K562 (cell line): ENCODE results near the gene ADTRP. TPM values are rescaled to one million over a fixed set of nuclear protein-coding genes. Genes with fewer than 3 reads are reported as not detected.
A peak's percentile ranks its signal among the peaks of the same experiment; 100 is the strongest.

Source experiments
- ATAC-seq: fragments of 200-7000 bp; cut with Tn5 transposase; 3 replicates; pipeline ENCODE4 v1.9.1; 2020; ENCODE audit warnings: moderate library complexity
- BruUV-seq: library from RNA; stranded (reverse); fragments of 400-500 nt; replicated peaks from 2 replicates; lab custom pipeline; 2021; lab: Mats Ljungman, UMichigan
- CTCF ChIA-PET: fragments of 300-600 bp; formaldehyde crosslinking; extraction: SDS; loops from one replicate; lab custom pipeline; 2021; ENCODE audit warnings: low intra/inter-chr PET ratio; lab: Yijun Ruan, JAX
- POLR2A ChIA-PET: fragments of 300-600, 350-650 bp; sonication (Branson Sonifier 250); formaldehyde crosslinking; extraction: SDS; loops from one replicate; lab custom pipeline; 2021; ENCODE audit warnings: antibody characterized with exemption, inconsistent platforms; lab: Yijun Ruan, JAX
- DNase-seq, 4 experiments: peaks; one replicate each; pipeline versions ENCODE4 v3.0.0 to v3.0.0-alpha.2; 2011 to 2018; ENCODE audit warnings: low spot score in 3 of 4, mixed read lengths in 3 of 4; ENCODE audit errors: extremely low read depth in 1 of 4
- FAIRE-seq: peaks from 2 replicates; lab custom pipeline; 2011; peaks lifted over from hg19 to GRCh38; lab: Jason Lieb, UNC
- H2AFZ ChIP-seq: 2 replicates; pipeline ENCODE4 v1.6.0; 2011; ENCODE audit warnings: low read depth, low read length, control low read depth, inconsistent platforms
- H3K27ac ChIP-seq: fragments of 200-600 bp; 3 replicates; pipeline ENCODE4 v1.8.0; 2011; ENCODE audit warnings: low read depth, mild to moderate bottlenecking, control low read depth, inconsistent platforms, low read length, moderate library complexity, mixed read lengths; ENCODE audit errors: extremely low read depth
- H3K27me3 ChIP-seq, 2 experiments: fragments of 300-600 bp in 1 of 2; 2 replicates in 1 of 2; 3 replicates in 1 of 2; pipeline versions ENCODE4 v1.6.0 to v1.8.0; 2011; ENCODE audit warnings: inconsistent platforms in 2 of 2, low read length in 2 of 2, mild to moderate bottlenecking in 1 of 2, mixed read lengths in 1 of 2, moderate library complexity in 1 of 2; ENCODE audit not compliant: control insufficient read depth in 2 of 2, insufficient read depth in 2 of 2
- H3K36me3 ChIP-seq: fragments of 300-600 bp; 3 replicates; pipeline ENCODE4 v1.8.0; 2011; ENCODE audit warnings: mild to moderate bottlenecking, low read length, inconsistent platforms; ENCODE audit not compliant: control insufficient read depth, insufficient read depth
- H3K4me1 ChIP-seq, 2 experiments: fragments of 200-600 bp in 1 of 2; replicated peaks in 1 of 2; 2 replicates in 1 of 2; 3 replicates in 1 of 2; pipeline versions ENCODE4 v1.5.1 to v1.8.0; 2011; ENCODE audit warnings: inconsistent platforms in 2 of 2, low read length in 2 of 2, mild to moderate bottlenecking in 1 of 2, mixed read lengths in 1 of 2, moderate library complexity in 1 of 2; ENCODE audit not compliant: control insufficient read depth in 2 of 2, insufficient read depth in 2 of 2
- H3K4me2 ChIP-seq: 2 replicates; pipeline ENCODE4 v1.6.1; 2011; ENCODE audit warnings: low read length, control low read depth, inconsistent platforms, mixed read lengths; ENCODE audit not compliant: insufficient read depth
- H3K4me3 ChIP-seq: fragments of 200-600 bp; sonication (generic), shearing (Covaris generic); 2 replicates; pipeline ENCODE4 v1.5.1; 2016; ENCODE audit warnings: control low read depth, inconsistent platforms
- H3K79me2 ChIP-seq: fragments of 200-600 bp; 3 replicates; pipeline ENCODE4 v1.8.0; 2011; ENCODE audit warnings: low read length, inconsistent platforms; ENCODE audit not compliant: control insufficient read depth, insufficient read depth
- H3K9ac ChIP-seq, 2 experiments: 2 replicates each; pipeline versions ENCODE4 v1.6.0 to v1.6.1; 2011; ENCODE audit warnings: low read depth in 2 of 2, low read length in 2 of 2, control low read depth in 1 of 2, inconsistent platforms in 1 of 2, mild to moderate bottlenecking in 1 of 2, mixed read lengths in 1 of 2; ENCODE audit not compliant: insufficient read depth in 1 of 2
- H3K9me1 ChIP-seq: one replicate; pipeline ENCODE4 v1.6.0; 2011; ENCODE audit warnings: inconsistent platforms, mild to moderate bottlenecking, low read length, moderate library complexity; ENCODE audit not compliant: control insufficient read depth, insufficient read depth
- H3K9me3 ChIP-seq: replicated peaks from 2 replicates; pipeline ENCODE4 v1.5.1; 2011; ENCODE audit warnings: low read depth, low read length, inconsistent platforms; ENCODE audit not compliant: control insufficient read depth, insufficient read depth
- H4K20me1 ChIP-seq: replicated peaks from 2 replicates; pipeline ENCODE4 v1.6.1; 2011; ENCODE audit warnings: low read length, inconsistent platforms, mixed read lengths; ENCODE audit not compliant: control insufficient read depth, insufficient read depth
- MTA2 ChIP-seq: fragments of 450-650 bp; IDR thresholded peaks from 2 replicates; pipeline ENCODE4 v1.6.1; 2016; ENCODE audit warnings: low read depth
- RAD21 ChIP-seq, 2 experiments: fragments of 250-450 bp in 1 of 2; fragments of 450-650 bp in 1 of 2; sonication (Bioruptor Pico) in 1 of 2; formaldehyde crosslinking in 1 of 2; IDR thresholded peaks in 1 of 2; conservative IDR thresholded peaks in 1 of 2; 2 replicates each; pipeline versions ENCODE4 v1.4.0 to v1.8.0; 2020 to 2022; ENCODE audit warnings: mild to moderate bottlenecking in 2 of 2, moderate library complexity in 1 of 2
- WGBS: fragments of 100-300 bp; shearing (Covaris generic); methylation state at CpG from one replicate; pipeline ENCODE4 v1.1.6; 2016; ENCODE audit warnings: low coverage, mixed read lengths; ENCODE audit not compliant: insufficient coverage; ENCODE audit errors: missing lambda C conversion rate; 5-methylcytosine and 5-hydroxymethylcytosine counted together
- in situ Hi-C: fragments of 300-500 bp; cut with MboI; formaldehyde crosslinking; loops from 4 replicates; pipeline ENCODE4 v1.15.0; 2018; ENCODE audit warnings: inconsistent platforms, mixed read lengths
- intact Hi-C: fragments of 100-400 bp; cut with micrococcal nuclease; formaldehyde crosslinking; loops from 2 replicates; pipeline ENCODE4 v1.14.2; 2022
- polyA plus RNA-seq, 8 experiments: library from polyadenylated mRNA; depleted of rRNA in 4 of 8; stranded (reverse) in 5 of 8; unstranded in 3 of 8; fragments of >200 nt; fragmentation: Nextera tagmentation in 2 of 8; fragmentation: Illumina TruSeq in 1 of 8; extraction: Ambion mirVana in 2 of 8; extraction: Trizol in 1 of 8; gene quantifications; 2 replicates each; pipeline versions ENCODE4 v1.2.1 to v1.2.3, GENCODE V29; 2011 to 2014; ENCODE audit warnings: inconsistent platforms in 1 of 8, missing spikeins in 1 of 8
- total RNA-seq, 7 experiments: library from RNA; depleted of rRNA in 6 of 7; stranded (reverse); fragments of >200 nt in 6 of 7; fragmentation: Illumina TruSeq in 2 of 7; extraction: Trizol in 2 of 7; gene quantifications; 2 replicates each; pipeline versions ENCODE4 v1.2.1 to v1.2.3, GENCODE V29; 2011 to 2021; ENCODE audit warnings: low replicate concordance in 1 of 7
- TF ChIP-seq, protein P1 (sequence below), 3 experiments: IDR thresholded peaks in 2 of 3; conservative IDR thresholded peaks in 1 of 3; 2 replicates each; pipeline ENCODE4 v1.5.1; 2011 to 2012; ENCODE audit warnings: low read length in 3 of 3, mild to moderate bottlenecking in 3 of 3, control low read depth in 2 of 3, improper control_type of control experiment in 1 of 3, inconsistent platforms in 1 of 3, low read depth in 1 of 3, mixed read lengths in 1 of 3, moderate library complexity in 1 of 3; ENCODE audit not compliant: insufficient read depth in 2 of 3
- TF ChIP-seq, protein P2 (sequence below), 2 experiments: fragments of 450-650 bp; formaldehyde crosslinking in 1 of 2; IDR thresholded peaks; 2 replicates each; pipeline versions ENCODE4 v1.4.0 to v1.6.1; 2014 to 2020; ENCODE audit warnings: mild to moderate bottlenecking in 2 of 2, borderline replicate concordance in 1 of 2, low read depth in 1 of 2

ADTRP gene
- total and polyA plus RNA-seq, 9 of the 15 experiments (the other 6 are each of a cell fraction or from before 2014, with no cell fraction given): 7.4 to 24.0 (median 13.6) TPM

DNA sequence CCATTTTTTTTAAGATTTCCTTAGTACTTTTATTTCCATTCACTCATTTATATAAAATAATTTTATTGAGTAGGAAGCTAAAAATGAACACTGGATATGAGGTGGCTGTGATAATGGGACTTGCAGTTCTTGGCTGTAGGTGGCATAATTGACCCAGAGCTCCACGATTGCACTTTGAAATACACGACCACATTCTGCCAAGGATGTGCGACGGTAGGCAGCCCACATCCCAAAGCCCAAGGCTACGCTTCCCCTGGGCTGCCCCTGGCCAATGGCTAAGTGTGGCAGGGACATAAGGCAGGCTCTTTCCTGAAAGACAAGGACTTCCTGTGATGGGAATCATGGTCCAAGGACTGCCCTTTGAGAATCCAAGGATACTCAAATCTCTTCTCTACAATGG is 43.7 kb upstream of the ADTRP start:
- Histone ChIP-seq H3K9me1 (no peaks in the 10 kb centered on the region), H2AFZ (no peak overlapping the region), H3K79me2 (no peaks in the 10 kb centered on the region), H3K4me1 (peaks cover 0 to 7% of the 10 kb centered on the region in 2 experiments; a peak in 2 of 5 replicates), H3K9ac (no peak overlapping the region), H3K36me3 (no peaks in the 10 kb centered on the region), H3K9me3 (peaks cover 3% of the 10 kb centered on the region; the same call in 1 of the 2 replicates), H3K4me2 (no peak overlapping the region), H3K27ac (no peak overlapping the region), H3K4me3 (no peak overlapping the region), H4K20me1 (no peaks in the 10 kb centered on the region), H3K27me3 (no peaks in the 10 kb centered on the region)
- no TSS peak for BruUV-seq
- ChIA-PET POLR2A (interaction anchor here (0.6 to 1.0 kb wide), 2 partner anchors 9 to 17 kb away, joined by 3 read pairs; no protein-coding TSS in a partner anchor), CTCF (no interaction called here)
- intact Hi-C loops (no loop called here), in situ Hi-C loops (no loop called here)
- 38% methylated on average over 5 of the region's 5 CpGs for WGBS
- FAIRE-seq (no peak), DNase-seq (no peak), ATAC-seq (peak; percentile 38; the same call in 2 of the 3 replicates)
- TF ChIP-seq, protein P1, sequence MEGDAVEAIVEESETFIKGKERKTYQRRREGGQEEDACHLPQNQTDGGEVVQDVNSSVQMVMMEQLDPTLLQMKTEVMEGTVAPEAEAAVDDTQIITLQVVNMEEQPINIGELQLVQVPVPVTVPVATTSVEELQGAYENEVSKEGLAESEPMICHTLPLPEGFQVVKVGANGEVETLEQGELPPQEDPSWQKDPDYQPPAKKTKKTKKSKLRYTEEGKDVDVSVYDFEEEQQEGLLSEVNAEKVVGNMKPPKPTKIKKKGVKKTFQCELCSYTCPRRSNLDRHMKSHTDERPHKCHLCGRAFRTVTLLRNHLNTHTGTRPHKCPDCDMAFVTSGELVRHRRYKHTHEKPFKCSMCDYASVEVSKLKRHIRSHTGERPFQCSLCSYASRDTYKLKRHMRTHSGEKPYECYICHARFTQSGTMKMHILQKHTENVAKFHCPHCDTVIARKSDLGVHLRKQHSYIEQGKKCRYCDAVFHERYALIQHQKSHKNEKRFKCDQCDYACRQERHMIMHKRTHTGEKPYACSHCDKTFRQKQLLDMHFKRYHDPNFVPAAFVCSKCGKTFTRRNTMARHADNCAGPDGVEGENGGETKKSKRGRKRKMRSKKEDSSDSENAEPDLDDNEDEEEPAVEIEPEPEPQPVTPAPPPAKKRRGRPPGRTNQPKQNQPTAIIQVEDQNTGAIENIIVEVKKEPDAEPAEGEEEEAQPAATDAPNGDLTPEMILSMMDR (IDR thresholded peaks at IDR 0.05 in 2 of 3, conservative IDR thresholded peaks at IDR 0.05 in 1 of 3; ENCODE audit: insufficient read depth in 2 of 3, low read depth in 1 of 3, low read length in 3 of 3): peak in 2 of 3 experiments; percentile 18 to 39; a peak in 2 of 6 replicates
- TF ChIP-seq RAD21 (CRISPR knock-in tag; conservative IDR thresholded peaks at IDR 0.05 in 1 of 2, IDR thresholded peaks at IDR 0.05 in 1 of 2) (peak; percentile 45 to 51), MTA2 (no peak)
- TF ChIP-seq, protein P2, sequence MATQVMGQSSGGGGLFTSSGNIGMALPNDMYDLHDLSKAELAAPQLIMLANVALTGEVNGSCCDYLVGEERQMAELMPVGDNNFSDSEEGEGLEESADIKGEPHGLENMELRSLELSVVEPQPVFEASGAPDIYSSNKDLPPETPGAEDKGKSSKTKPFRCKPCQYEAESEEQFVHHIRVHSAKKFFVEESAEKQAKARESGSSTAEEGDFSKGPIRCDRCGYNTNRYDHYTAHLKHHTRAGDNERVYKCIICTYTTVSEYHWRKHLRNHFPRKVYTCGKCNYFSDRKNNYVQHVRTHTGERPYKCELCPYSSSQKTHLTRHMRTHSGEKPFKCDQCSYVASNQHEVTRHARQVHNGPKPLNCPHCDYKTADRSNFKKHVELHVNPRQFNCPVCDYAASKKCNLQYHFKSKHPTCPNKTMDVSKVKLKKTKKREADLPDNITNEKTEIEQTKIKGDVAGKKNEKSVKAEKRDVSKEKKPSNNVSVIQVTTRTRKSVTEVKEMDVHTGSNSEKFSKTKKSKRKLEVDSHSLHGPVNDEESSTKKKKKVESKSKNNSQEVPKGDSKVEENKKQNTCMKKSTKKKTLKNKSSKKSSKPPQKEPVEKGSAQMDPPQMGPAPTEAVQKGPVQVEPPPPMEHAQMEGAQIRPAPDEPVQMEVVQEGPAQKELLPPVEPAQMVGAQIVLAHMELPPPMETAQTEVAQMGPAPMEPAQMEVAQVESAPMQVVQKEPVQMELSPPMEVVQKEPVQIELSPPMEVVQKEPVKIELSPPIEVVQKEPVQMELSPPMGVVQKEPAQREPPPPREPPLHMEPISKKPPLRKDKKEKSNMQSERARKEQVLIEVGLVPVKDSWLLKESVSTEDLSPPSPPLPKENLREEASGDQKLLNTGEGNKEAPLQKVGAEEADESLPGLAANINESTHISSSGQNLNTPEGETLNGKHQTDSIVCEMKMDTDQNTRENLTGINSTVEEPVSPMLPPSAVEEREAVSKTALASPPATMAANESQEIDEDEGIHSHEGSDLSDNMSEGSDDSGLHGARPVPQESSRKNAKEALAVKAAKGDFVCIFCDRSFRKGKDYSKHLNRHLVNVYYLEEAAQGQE (IDR thresholded peaks at IDR 0.05; ENCODE audit: borderline replicate concordance): peak; percentile 43; the same call in 1 of the 2 replicates
- TF ChIP-seq, protein P2 (CRISPR knock-in tag; IDR thresholded peaks at IDR 0.05; ENCODE audit: low read depth): no peak
